Testis (tissue), 2 donors: Measurements from ENCODE around the gene FOXN1.

Experiments
- CTCF ChIP-seq, 3 experiments: fragments of 450-650 bp in 2 of 3; fragments of 200-600 bp in 1 of 3; sonication (generic) in 1 of 3; IDR thresholded peaks; one replicate each; pipeline ENCODE4 v1.5.1; 2016 to 2019; ENCODE audit warnings: antibody characterized with exemption in 3 of 3, mild to moderate bottlenecking in 2 of 3, moderate library complexity in 1 of 3
- POLR2A ChIP-seq: fragments of 450-650 bp; IDR thresholded peaks from one replicate; pipeline ENCODE4 v1.6.1; 2017; ENCODE audit warnings: antibody characterized with exemption, mild to moderate bottlenecking, moderate library complexity

GRCh38 chr17:28544402-28545140 is 38.4 kb downstream of the FOXN1 start:
- no peak for TF ChIP-seq CTCF (IDR thresholded peaks at IDR 0.05)
- no peak for TF ChIP-seq POLR2A
